ENCODE measurements around the gene OSM. TPM values are rescaled to one million over a fixed set of nuclear protein-coding genes. Genes with fewer than 3 reads are reported as not detected.

OSM gene
- polyA plus RNA-seq, 1 of the 3 experiments (the other 2 are of a cell fraction): not detected

GRCh38 chr22:30222321-30222720 is 44.3 kb downstream of the OSM start:
- Histone ChIP-seq H3K9me2 (no peaks in the 10 kb centered on the region), H3K9ac (no peak overlapping the region), H3K4me3 (ENCODE audit: low read depth in 2 of 2, low read length in 1 of 2) (no peak overlapping the region), H3F3A (replicated peaks; ENCODE audit: insufficient read depth) (peaks cover 8% of the 10 kb centered on the region), H3K9me3 (no peaks in the 10 kb centered on the region), H2AFZ (ENCODE audit: low read depth) (no peak overlapping the region), H3K27me3 (ENCODE audit: insufficient read depth) (no peaks in the 10 kb centered on the region), H3K4me2 (no peak overlapping the region), H4K20me1 (ENCODE audit: insufficient read depth) (no peaks in the 10 kb centered on the region), H3K36me3 (replicated peaks in 1 of 2; ENCODE audit: control insufficient read depth in 1 of 2, insufficient read depth in 2 of 2, low read length in 1 of 2) (no peaks in the 10 kb centered on the region), H3K4me1 (ENCODE audit: control insufficient read depth in 1 of 2, insufficient read depth in 2 of 2, low read depth in 1 of 2, low read length in 1 of 2) (peaks cover 0 to 8% of the 10 kb centered on the region in 2 experiments; a peak in 1 of 4 replicates), H3K79me2 (ENCODE audit: insufficient read depth) (no peaks in the 10 kb centered on the region), H3K27ac (ENCODE audit: low read depth in 2 of 2, low read length in 1 of 2) (no peak overlapping the region)
- no peak for DNase-seq
- ChIA-PET POLR2A (no interaction called here), CTCF (no interaction called here)
- TF ChIP-seq, protein P1, sequence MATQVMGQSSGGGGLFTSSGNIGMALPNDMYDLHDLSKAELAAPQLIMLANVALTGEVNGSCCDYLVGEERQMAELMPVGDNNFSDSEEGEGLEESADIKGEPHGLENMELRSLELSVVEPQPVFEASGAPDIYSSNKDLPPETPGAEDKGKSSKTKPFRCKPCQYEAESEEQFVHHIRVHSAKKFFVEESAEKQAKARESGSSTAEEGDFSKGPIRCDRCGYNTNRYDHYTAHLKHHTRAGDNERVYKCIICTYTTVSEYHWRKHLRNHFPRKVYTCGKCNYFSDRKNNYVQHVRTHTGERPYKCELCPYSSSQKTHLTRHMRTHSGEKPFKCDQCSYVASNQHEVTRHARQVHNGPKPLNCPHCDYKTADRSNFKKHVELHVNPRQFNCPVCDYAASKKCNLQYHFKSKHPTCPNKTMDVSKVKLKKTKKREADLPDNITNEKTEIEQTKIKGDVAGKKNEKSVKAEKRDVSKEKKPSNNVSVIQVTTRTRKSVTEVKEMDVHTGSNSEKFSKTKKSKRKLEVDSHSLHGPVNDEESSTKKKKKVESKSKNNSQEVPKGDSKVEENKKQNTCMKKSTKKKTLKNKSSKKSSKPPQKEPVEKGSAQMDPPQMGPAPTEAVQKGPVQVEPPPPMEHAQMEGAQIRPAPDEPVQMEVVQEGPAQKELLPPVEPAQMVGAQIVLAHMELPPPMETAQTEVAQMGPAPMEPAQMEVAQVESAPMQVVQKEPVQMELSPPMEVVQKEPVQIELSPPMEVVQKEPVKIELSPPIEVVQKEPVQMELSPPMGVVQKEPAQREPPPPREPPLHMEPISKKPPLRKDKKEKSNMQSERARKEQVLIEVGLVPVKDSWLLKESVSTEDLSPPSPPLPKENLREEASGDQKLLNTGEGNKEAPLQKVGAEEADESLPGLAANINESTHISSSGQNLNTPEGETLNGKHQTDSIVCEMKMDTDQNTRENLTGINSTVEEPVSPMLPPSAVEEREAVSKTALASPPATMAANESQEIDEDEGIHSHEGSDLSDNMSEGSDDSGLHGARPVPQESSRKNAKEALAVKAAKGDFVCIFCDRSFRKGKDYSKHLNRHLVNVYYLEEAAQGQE (IDR thresholded peaks at IDR 0.05; ENCODE audit: low read depth, low read length): no peak
- TF ChIP-seq RAD21 (IDR thresholded peaks at IDR 0.05; ENCODE audit: low read length): no peak
- TF ChIP-seq USF1 (IDR thresholded peaks at IDR 0.05; ENCODE audit: borderline replicate concordance, low read depth): no peak
- TF ChIP-seq MEF2A (IDR thresholded peaks at IDR 0.05; ENCODE audit: borderline replicate concordance, low read depth): no peak
- TF ChIP-seq ZBTB33 (IDR thresholded peaks at IDR 0.05; ENCODE audit: borderline replicate concordance, low read depth): no peak
- TF ChIP-seq JUND (IDR thresholded peaks at IDR 0.05): no peak
- no peak for TF ChIP-seq RCOR1 (IDR thresholded peaks at IDR 0.05; ENCODE audit: low read length)
- TF ChIP-seq, protein P2, sequence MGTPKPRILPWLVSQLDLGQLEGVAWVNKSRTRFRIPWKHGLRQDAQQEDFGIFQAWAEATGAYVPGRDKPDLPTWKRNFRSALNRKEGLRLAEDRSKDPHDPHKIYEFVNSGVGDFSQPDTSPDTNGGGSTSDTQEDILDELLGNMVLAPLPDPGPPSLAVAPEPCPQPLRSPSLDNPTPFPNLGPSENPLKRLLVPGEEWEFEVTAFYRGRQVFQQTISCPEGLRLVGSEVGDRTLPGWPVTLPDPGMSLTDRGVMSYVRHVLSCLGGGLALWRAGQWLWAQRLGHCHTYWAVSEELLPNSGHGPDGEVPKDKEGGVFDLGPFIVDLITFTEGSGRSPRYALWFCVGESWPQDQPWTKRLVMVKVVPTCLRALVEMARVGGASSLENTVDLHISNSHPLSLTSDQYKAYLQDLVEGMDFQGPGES (IDR thresholded peaks at IDR 0.05; ENCODE audit: low read depth, low read length): no peak
- WGBS (ENCODE audit: low lambda C conversion rate): 77% methylated on average over 3 of the region's 4 CpGs

Measured in SK-N-SH (cell line).